H4 (cell line): ENCODE measurements around the gene TUBG2. TPM values are rescaled to one million over a fixed set of nuclear protein-coding genes. Genes with fewer than 3 reads are reported as not detected.

ENCODE experiments used
- DNase-seq: peaks from one replicate; pipeline ENCODE4 v3.0.0-alpha.2; 2015; ENCODE audit warnings: low spot score
- total RNA-seq: library from RNA; depleted of rRNA; stranded (reverse); fragments of >200 nt; shearing (Covaris generic); gene quantifications from 2 replicates; pipeline ENCODE4 v1.2.3, GENCODE V29; 2014

The TUBG2 gene
- total RNA-seq, 1 experiment from 2014 or later: 5.5 TPM

- no peak for DNase-seq
Observed at GRCh38 chr17:42676424-42677011, 17.4 kb downstream of the TUBG2 start, which contains the start of gene PLEKHH3. Gene PLEKHH3, minus strand, starts transcription at chr17:42676994. Its CDS starts 431 bp downstream, at chr17:42676563.

GRCh38 chr17:42677012-42677857 is 18.2 kb downstream of the TUBG2 start:
- peak; percentile 98 for DNase-seq

GRCh38 chr17:42677921-42678781 is 19.1 kb downstream of the TUBG2 start:
- peak; percentile 91 for DNase-seq

GRCh38 chr17:42678951-42679491 is 19.9 kb downstream of the TUBG2 start:
- no peak for DNase-seq

GRCh38 chr17:42679492-42680330 is 20.6 kb downstream of the TUBG2 start:
- DNase-seq: no peak

- DNase-seq: no peak
Observed at GRCh38 chr17:42680331-42680808, 21.3 kb downstream of the TUBG2 start.

- DNase-seq: peak; percentile 56
Observed at GRCh38 chr17:42681976-42682721, 23.1 kb downstream of the TUBG2 start, which contains the start of gene CNTNAP1. Gene CNTNAP1, plus strand, starts transcription at chr17:42682531. Its CDS starts 299 bp downstream, at chr17:42682830.

GRCh38 chr17:42682722-42683403 is 23.8 kb downstream of the TUBG2 start:
- DNase-seq: peak; percentile 26

GRCh38 chr17:42683407-42684034 is 24.4 kb downstream of the TUBG2 start:
- no peak for DNase-seq

- no peak for DNase-seq
Observed at GRCh38 chr17:42684929-42685556, 26.0 kb downstream of the TUBG2 start.

- DNase-seq: no peak
Observed at GRCh38 chr17:42685831-42686230, 26.7 kb downstream of the TUBG2 start.

- no peak for DNase-seq
Observed at GRCh38 chr17:42686520-42687128, 27.5 kb downstream of the TUBG2 start.

GRCh38 chr17:42687707-42688320 is 28.7 kb downstream of the TUBG2 start:
- no peak for DNase-seq

- no peak for DNase-seq
Observed at GRCh38 chr17:42690596-42690995, 31.5 kb downstream of the TUBG2 start.

- no peak for DNase-seq
Observed at GRCh38 chr17:42691021-42691545, 32.0 kb downstream of the TUBG2 start.

- no peak for DNase-seq
Observed at GRCh38 chr17:42692489-42692888, 33.4 kb downstream of the TUBG2 start.

GRCh38 chr17:42694524-42694923 is 35.4 kb downstream of the TUBG2 start:
- no peak for DNase-seq
